ENCODE results near the gene LY86.

LY86 gene

DNA sequence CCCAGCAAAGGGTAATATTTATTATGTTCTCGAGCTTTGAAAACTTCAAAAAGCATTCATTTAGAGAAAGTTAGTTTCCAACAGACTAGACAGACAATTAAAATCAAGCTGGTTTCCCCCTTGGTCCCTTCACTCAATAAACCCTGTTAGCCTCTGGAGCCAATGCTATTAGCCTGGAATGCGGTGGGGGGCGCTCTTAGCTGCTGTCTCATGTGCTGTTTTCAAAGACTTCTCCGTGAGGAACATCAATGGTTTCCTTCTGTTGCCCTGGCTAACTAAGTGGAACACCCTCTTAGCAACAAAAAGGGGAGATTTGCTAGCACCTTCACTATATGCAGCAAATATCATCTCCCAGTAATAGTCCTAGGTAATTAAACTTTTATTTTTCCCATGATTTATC lies 86.4 kb downstream of the LY86 start:
- Histone ChIP-seq H3K9me3 (ENCODE audit: insufficient read depth, low read length) (no peaks in the 10 kb centered on the region), H3K27ac (ENCODE audit: low read length) (no peak overlapping the region), H3K79me2 (ENCODE audit: low read length) (no peaks in the 10 kb centered on the region), H3K9ac (ENCODE audit: low read length) (no peak overlapping the region), H3K4me3 (ENCODE audit: low read length) (no peak overlapping the region), H3K36me3 (replicated peaks; ENCODE audit: low read depth, low read length) (no peaks in the 10 kb centered on the region), H3K4me1 (ENCODE audit: low read length) (peaks cover 5% of the 10 kb centered on the region), H4K20me1 (ENCODE audit: insufficient read depth, low read length) (no peaks in the 10 kb centered on the region), H3K27me3 (ENCODE audit: low read depth, low read length) (0 out of 2 replicates have a peak, but pooled peaks cover 8% of the 10 kb centered on the region), H2AFZ (ENCODE audit: low read depth, low read length) (no peak overlapping the region), H3K4me2 (ENCODE audit: low read length) (no peak overlapping the region)
- TF ChIP-seq EZH2phosphoT487 (IDR thresholded peaks at IDR 0.05; ENCODE audit: low read depth): no peak
- TF ChIP-seq, protein P1, sequence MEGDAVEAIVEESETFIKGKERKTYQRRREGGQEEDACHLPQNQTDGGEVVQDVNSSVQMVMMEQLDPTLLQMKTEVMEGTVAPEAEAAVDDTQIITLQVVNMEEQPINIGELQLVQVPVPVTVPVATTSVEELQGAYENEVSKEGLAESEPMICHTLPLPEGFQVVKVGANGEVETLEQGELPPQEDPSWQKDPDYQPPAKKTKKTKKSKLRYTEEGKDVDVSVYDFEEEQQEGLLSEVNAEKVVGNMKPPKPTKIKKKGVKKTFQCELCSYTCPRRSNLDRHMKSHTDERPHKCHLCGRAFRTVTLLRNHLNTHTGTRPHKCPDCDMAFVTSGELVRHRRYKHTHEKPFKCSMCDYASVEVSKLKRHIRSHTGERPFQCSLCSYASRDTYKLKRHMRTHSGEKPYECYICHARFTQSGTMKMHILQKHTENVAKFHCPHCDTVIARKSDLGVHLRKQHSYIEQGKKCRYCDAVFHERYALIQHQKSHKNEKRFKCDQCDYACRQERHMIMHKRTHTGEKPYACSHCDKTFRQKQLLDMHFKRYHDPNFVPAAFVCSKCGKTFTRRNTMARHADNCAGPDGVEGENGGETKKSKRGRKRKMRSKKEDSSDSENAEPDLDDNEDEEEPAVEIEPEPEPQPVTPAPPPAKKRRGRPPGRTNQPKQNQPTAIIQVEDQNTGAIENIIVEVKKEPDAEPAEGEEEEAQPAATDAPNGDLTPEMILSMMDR (IDR thresholded peaks at IDR 0.05; ENCODE audit: low read depth, low read length): peak; percentile 29

GRCh38 chr6:6676910-6677441 lies 88.5 kb downstream of the LY86 start:
- H3K27me3 ChIP-seq (ENCODE audit: low read depth, low read length): peaks cover 10% of the 10 kb centered on the region; the same call in 1 of the 2 replicates
- TF ChIP-seq, protein P1 (IDR thresholded peaks at IDR 0.05; ENCODE audit: low read depth, low read length): peak; percentile 81
- TF ChIP-seq EZH2phosphoT487 (IDR thresholded peaks at IDR 0.05; ENCODE audit: low read depth): no peak
- H3K4me2 ChIP-seq (ENCODE audit: low read length): peak overlapping the region; percentile 57
- peaks cover 5% of the 10 kb centered on the region for H3K4me1 ChIP-seq (ENCODE audit: low read length)
- no peak overlapping the region for H3K27ac ChIP-seq (ENCODE audit: low read length)
- no peaks in the 10 kb centered on the region for H4K20me1 ChIP-seq (ENCODE audit: insufficient read depth, low read length)
- H3K9me3 ChIP-seq (ENCODE audit: insufficient read depth, low read length): no peaks in the 10 kb centered on the region
- H3K4me3 ChIP-seq (ENCODE audit: low read length): peak overlapping the region; percentile 39
- H3K79me2 ChIP-seq (ENCODE audit: low read length): no peaks in the 10 kb centered on the region
- H3K36me3 ChIP-seq (replicated peaks; ENCODE audit: low read depth, low read length): no peaks in the 10 kb centered on the region
- no peak overlapping the region for H3K9ac ChIP-seq (ENCODE audit: low read length)
- peak overlapping the region; percentile 69 for H2AFZ ChIP-seq (ENCODE audit: low read depth, low read length)

DNA sequence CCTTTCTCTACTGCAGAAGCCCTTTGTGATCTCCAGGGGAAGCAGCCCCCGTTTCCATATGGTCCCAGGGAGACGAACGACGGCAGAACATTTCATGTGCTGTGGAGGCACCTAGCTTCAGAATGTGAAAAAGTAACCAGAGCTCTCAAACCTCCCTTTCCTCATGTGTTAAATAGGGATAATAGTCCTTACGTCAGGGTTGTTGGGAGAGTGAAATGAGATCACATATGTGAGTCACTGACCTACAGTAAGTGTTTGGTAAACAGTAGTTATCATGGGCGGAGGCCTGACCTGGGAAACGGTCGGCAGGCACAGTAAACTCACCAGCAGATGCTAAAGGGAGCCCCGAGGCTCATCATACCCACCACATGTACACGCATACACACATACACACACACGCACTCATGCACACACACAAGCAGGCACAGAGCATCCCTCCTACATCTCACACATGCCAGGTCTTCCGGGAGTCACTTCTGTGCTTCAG lies 89.7 kb downstream of the LY86 start:
- Histone ChIP-seq H3K36me3 (replicated peaks; ENCODE audit: low read depth, low read length) (no peaks in the 10 kb centered on the region), H3K9ac (ENCODE audit: low read length) (no peak overlapping the region), H3K4me2 (ENCODE audit: low read length) (no peak overlapping the region), H2AFZ (ENCODE audit: low read depth, low read length) (no peak overlapping the region), H4K20me1 (ENCODE audit: insufficient read depth, low read length) (peaks cover under 1% of the 10 kb centered on the region; the same call in 1 of the 2 replicates), H3K79me2 (ENCODE audit: low read length) (no peaks in the 10 kb centered on the region), H3K4me1 (ENCODE audit: low read length) (peaks cover 6% of the 10 kb centered on the region), H3K4me3 (ENCODE audit: low read length) (no peak overlapping the region), H3K27me3 (ENCODE audit: low read depth, low read length) (peaks cover 17% of the 10 kb centered on the region), H3K27ac (ENCODE audit: low read length) (no peak overlapping the region), H3K9me3 (ENCODE audit: insufficient read depth, low read length) (no peaks in the 10 kb centered on the region)
- TF ChIP-seq, protein P1 (IDR thresholded peaks at IDR 0.05; ENCODE audit: low read depth, low read length): no peak
- no peak for TF ChIP-seq EZH2phosphoT487 (IDR thresholded peaks at IDR 0.05; ENCODE audit: low read depth)

GRCh38 chr6:6678811-6679210 lies 90.3 kb downstream of the LY86 start:
- Histone ChIP-seq H3K27me3 (ENCODE audit: low read depth, low read length) (peaks cover 22% of the 10 kb centered on the region), H3K27ac (ENCODE audit: low read length) (no peak overlapping the region), H4K20me1 (ENCODE audit: insufficient read depth, low read length) (peaks cover 6% of the 10 kb centered on the region; the same call in 1 of the 2 replicates), H3K4me2 (ENCODE audit: low read length) (no peak overlapping the region), H3K79me2 (ENCODE audit: low read length) (no peaks in the 10 kb centered on the region), H3K9me3 (ENCODE audit: insufficient read depth, low read length) (no peaks in the 10 kb centered on the region), H2AFZ (ENCODE audit: low read depth, low read length) (no peak overlapping the region), H3K4me3 (ENCODE audit: low read length) (no peak overlapping the region), H3K4me1 (ENCODE audit: low read length) (peaks cover 12% of the 10 kb centered on the region), H3K36me3 (replicated peaks; ENCODE audit: low read depth, low read length) (no peaks in the 10 kb centered on the region), H3K9ac (ENCODE audit: low read length) (no peak overlapping the region)
- TF ChIP-seq, protein P1 (IDR thresholded peaks at IDR 0.05; ENCODE audit: low read depth, low read length): no peak
- no peak for TF ChIP-seq EZH2phosphoT487 (IDR thresholded peaks at IDR 0.05; ENCODE audit: low read depth)
